Kidney epithelial cell (primary cell): ENCODE measurements around the gene KIAA0753. TPM values are rescaled to one million over a fixed set of nuclear protein-coding genes. Genes with fewer than 3 reads are reported as not detected.

ENCODE experiments used
- DNase-seq: peaks from one replicate; pipeline ENCODE4 v3.0.0-alpha.2; 2010; ENCODE audit warnings: low read depth
- H3K27me3 ChIP-seq: 2 replicates; pipeline ENCODE4 v1.6.0; 2011; ENCODE audit warnings: low read length; ENCODE audit not compliant: control insufficient read depth, insufficient read depth
- H3K36me3 ChIP-seq: 2 replicates; pipeline ENCODE4 v1.5.1; 2011; ENCODE audit warnings: low read length; ENCODE audit not compliant: control insufficient read depth, insufficient read depth
- H3K4me3 ChIP-seq: 2 replicates; pipeline ENCODE4 v1.5.1; 2011; ENCODE audit warnings: low read depth, mild to moderate bottlenecking, control low read depth, low read length
- CTCF ChIP-seq: IDR thresholded peaks from 2 replicates; pipeline ENCODE4 v1.5.1; 2011; ENCODE audit warnings: mild to moderate bottlenecking, moderate library complexity, low read length, control low read depth, inconsistent platforms; ENCODE audit not compliant: insufficient read depth, poor library complexity, severe bottlenecking
- total RNA-seq: library from RNA; depleted of rRNA; stranded (reverse); fragments of >200 nt; gene quantifications from 2 replicates; pipeline ENCODE4 v1.2.3, GENCODE V29; 2015

The KIAA0753 gene
- total RNA-seq, 1 donor from 2014 or later, result 20.2 TPM

- peak; percentile 25 for DNase-seq
- no peak for TF ChIP-seq CTCF
- no peak overlapping the region for H3K4me3 ChIP-seq
- H3K36me3 ChIP-seq, result no peaks in the 10 kb centered on the region
- H3K27me3 ChIP-seq, result no peaks in the 10 kb centered on the region
Observed at GRCh38 chr17:6546069-6546718, 94.3 kb downstream of the KIAA0753 start.

GRCh38 chr17:6545291-6545690 lies 95.2 kb downstream of the KIAA0753 start:
- DNase-seq, result no peak
- Histone ChIP-seq H3K27me3 (no peaks in the 10 kb centered on the region), H3K36me3 (no peaks in the 10 kb centered on the region), H3K4me3 (no peak overlapping the region)
- no peak for TF ChIP-seq CTCF

DNA sequence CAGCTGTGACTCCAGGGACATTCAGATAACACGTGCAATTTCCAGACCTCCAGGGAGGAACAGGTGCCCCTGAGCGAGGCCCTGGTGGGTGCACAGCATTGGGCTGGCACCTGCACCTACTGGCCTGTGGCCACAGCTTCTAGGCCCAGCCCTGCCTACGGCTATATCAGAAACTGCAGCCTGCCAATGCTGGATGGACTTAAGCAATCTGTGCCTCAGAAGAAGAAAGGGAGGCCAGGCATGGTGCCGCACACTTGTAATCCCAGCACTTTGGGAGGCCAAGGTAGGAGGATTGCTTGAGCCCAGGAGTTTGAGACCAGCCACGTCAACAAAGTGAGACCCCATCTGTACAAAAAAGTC lies 96.5 kb downstream of the KIAA0753 start:
- no peak overlapping the region for H3K4me3 ChIP-seq
- H3K36me3 ChIP-seq, result no peaks in the 10 kb centered on the region
- no peak for DNase-seq
- no peaks in the 10 kb centered on the region for H3K27me3 ChIP-seq
- no peak for TF ChIP-seq CTCF

GRCh38 chr17:6543079-6544010 lies 97.2 kb downstream of the KIAA0753 start:
- no peaks in the 10 kb centered on the region for H3K27me3 ChIP-seq

GRCh38 chr17:6542577-6542976 lies 97.9 kb downstream of the KIAA0753 start:
- TF ChIP-seq CTCF, result no peak
- DNase-seq, result no peak
- H3K36me3 ChIP-seq, result no peaks in the 10 kb centered on the region

More at GRCh38 chr17:6543079-6544010, 97.2 kb downstream of the KIAA0753 start:
- Histone ChIP-seq H3K4me3 (no peak overlapping the region), H3K36me3 (no peaks in the 10 kb centered on the region)
- no peak for TF ChIP-seq CTCF
- no peak for DNase-seq

More at GRCh38 chr17:6542577-6542976, 97.9 kb downstream of the KIAA0753 start:
- H3K27me3 ChIP-seq, result no peaks in the 10 kb centered on the region
- no peak overlapping the region for H3K4me3 ChIP-seq
